Measurements from ENCODE around the gene SLC37A2. TPM values are rescaled to one million over a fixed set of nuclear protein-coding genes. Genes with fewer than 3 reads are reported as not detected.

The SLC37A2 gene
- total and polyA plus RNA-seq, 2 of the 13 experiments (the other 11 are each of a cell fraction or from before 2014, with no cell fraction given), result 4.6 to 7.1 TPM

- no peak for TF ChIP-seq KIAA2018 (CRISPR knock-in tag; IDR thresholded peaks at IDR 0.05; ENCODE audit: borderline replicate concordance)
- TF ChIP-seq RXRA (CRISPR knock-in tag; IDR thresholded peaks at IDR 0.05), result no peak
- TF ChIP-seq KMT2A (CRISPR knock-in tag; IDR thresholded peaks at IDR 0.05), result no peak
- no peak for TF ChIP-seq YY1 (IDR thresholded peaks at IDR 0.05; ENCODE audit: insufficient read depth, insufficient replicate concordance, low read depth, low read length)
Observed at GRCh38 chr11:125022551-125022950, 40.6 kb upstream of the SLC37A2 start (continued).

- BruUV-seq (replicated peaks), result no TSS peak
- intact Hi-C loops (cut with micrococcal nuclease; ENCODE audit: unreplicated experiment), result no loop called here
- 100% methylated on average over 2 of the region's 2 CpGs for WGBS (ENCODE audit: low lambda C conversion rate)
- H3K27me3 ChIP-seq (ENCODE audit: control insufficient read depth in 1 of 2, insufficient read depth in 2 of 2, low read length in 2 of 2), result no peaks in the 10 kb centered on the region
- H3K27ac ChIP-seq (ENCODE audit: extremely low read length, insufficient read depth, low read length), result no peak overlapping the region
- DNase-seq (ENCODE audit: low spot score), result no peak
- no peak overlapping the region for H3K4me3 ChIP-seq (replicated peaks in 1 of 3; ENCODE audit: insufficient read depth in 1 of 3, low read depth in 2 of 3, low read length in 3 of 3)
- no peak overlapping the region for H3K4me2 ChIP-seq (ENCODE audit: low read depth, low read length)
- no peak for ATAC-seq
- in situ Hi-C loops (cut with HindIII; ENCODE audit: extremely low pct_ligation_motif_present, low pct_unique_long_range_greater_than_20kb), result no loop called here
- no peak for FAIRE-seq
- no peaks in the 10 kb centered on the region for H3K9me3 ChIP-seq (ENCODE audit: low read length)
- no peaks in the 10 kb centered on the region for H3K4me1 ChIP-seq (ENCODE audit: insufficient read depth, low read length)
- ChIA-PET POLR2A (no interaction called here), CTCF (ENCODE audit: low intra/inter-chr PET ratio, low total read pairs) (no interaction called here)
- no peaks in the 10 kb centered on the region for H4K20me1 ChIP-seq (ENCODE audit: insufficient read depth, low read length)
- no peak overlapping the region for H2AFZ ChIP-seq (ENCODE audit: low read length)
- no peaks in the 10 kb centered on the region for H3K79me2 ChIP-seq (ENCODE audit: insufficient read depth, low read length)
- H3K9ac ChIP-seq (ENCODE audit: insufficient read depth, low read depth, low read length), result no peak overlapping the region
- H3K36me3 ChIP-seq (replicated peaks in 1 of 2; ENCODE audit: control insufficient read depth in 1 of 2, insufficient read depth in 2 of 2, low read length in 2 of 2), result no peaks in the 10 kb centered on the region
- TF ChIP-seq ATF7-NPFF (CRISPR knock-in tag; IDR thresholded peaks at IDR 0.05; ENCODE audit: low read depth) (no peak), PLRG1 (conservative IDR thresholded peaks at IDR 0.05) (no peak), HMGXB3 (CRISPR knock-in tag; IDR thresholded peaks at IDR 0.05; ENCODE audit: borderline replicate concordance) (no peak), ZNF274 (CRISPR knock-in tag; IDR thresholded peaks at IDR 0.05) (no peak), ZNF891 (CRISPR knock-in tag; IDR thresholded peaks at IDR 0.05) (no peak), ZNF678 (CRISPR knock-in tag; IDR thresholded peaks at IDR 0.05) (no peak), SMARCC2 (IDR thresholded peaks at IDR 0.05) (no peak), ZNF567 (CRISPR knock-in tag; IDR thresholded peaks at IDR 0.05; ENCODE audit: borderline replicate concordance) (no peak)
Observed at GRCh38 chr11:125025968-125026367, 37.1 kb upstream of the SLC37A2 start.
